NCI-H2196 (cell line): ENCODE measurements around the gene ATP2A3.

Experiments
- DNase-seq: peaks from one replicate; lab custom pipeline; 2025; ENCODE audit not compliant: unreplicated experiment; lab: John Stamatoyannopoulos, UW

Gene ATP2A3

DNA sequence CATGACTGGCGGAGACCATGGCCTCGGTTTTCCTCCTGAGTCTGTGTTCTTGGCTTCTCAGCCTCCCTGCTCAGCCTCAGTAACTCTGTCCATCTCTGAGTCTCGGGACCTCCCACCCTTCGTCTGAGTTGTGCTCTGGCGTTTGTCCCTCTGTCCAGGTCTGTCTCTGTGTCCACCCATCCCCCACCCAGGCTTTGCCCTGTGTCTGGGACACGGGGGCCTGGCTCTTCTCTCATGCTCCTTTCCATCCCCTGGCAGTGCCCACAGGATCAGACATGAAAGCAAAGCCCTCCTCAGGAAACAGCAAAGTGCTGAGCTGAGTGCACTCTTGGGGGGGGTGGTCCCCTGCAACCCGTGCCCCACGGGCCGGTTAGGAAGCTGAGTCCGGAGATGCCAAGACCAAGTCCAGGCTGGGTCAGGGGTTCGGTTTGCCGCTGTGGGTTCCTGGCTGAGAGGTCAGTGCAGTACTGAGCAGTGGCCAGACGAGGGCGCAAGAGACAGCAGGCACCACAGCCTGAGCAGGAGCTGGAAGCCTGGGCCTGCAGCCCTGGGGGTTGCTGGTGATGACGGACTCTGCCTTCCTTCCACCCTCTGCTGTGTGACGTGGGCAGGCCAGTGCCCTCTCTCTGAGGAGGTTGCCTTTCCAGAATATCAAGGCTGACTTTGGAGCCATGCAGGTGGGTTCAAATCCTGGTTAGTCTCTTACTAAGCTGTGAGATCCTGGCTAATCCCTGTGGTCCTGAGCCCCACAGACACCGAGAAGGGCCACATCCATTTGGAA, 50.5 kb downstream of the ATP2A3 start:
- peak; percentile 50 for DNase-seq

DNA sequence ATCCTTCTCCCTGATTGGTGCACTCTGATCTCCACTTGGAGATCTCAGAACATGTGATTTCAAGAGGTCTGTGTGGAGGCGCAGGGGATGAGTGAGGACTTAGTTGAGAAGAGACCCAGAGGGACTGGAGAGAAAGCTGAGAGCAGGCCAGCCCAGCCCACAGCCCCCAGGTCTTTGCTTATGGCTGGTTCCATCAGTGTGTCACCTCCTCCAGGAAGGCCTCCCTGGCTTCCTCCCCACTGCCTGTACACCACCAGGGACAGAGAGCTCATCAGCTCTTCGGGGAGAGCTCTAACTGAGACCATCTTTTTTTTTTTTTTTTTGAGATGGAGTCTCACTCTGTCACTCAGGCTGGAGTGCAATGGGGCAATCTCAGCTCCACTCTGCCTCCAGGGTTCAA, 51.4 kb downstream of the ATP2A3 start:
- DNase-seq, result no peak

DNA sequence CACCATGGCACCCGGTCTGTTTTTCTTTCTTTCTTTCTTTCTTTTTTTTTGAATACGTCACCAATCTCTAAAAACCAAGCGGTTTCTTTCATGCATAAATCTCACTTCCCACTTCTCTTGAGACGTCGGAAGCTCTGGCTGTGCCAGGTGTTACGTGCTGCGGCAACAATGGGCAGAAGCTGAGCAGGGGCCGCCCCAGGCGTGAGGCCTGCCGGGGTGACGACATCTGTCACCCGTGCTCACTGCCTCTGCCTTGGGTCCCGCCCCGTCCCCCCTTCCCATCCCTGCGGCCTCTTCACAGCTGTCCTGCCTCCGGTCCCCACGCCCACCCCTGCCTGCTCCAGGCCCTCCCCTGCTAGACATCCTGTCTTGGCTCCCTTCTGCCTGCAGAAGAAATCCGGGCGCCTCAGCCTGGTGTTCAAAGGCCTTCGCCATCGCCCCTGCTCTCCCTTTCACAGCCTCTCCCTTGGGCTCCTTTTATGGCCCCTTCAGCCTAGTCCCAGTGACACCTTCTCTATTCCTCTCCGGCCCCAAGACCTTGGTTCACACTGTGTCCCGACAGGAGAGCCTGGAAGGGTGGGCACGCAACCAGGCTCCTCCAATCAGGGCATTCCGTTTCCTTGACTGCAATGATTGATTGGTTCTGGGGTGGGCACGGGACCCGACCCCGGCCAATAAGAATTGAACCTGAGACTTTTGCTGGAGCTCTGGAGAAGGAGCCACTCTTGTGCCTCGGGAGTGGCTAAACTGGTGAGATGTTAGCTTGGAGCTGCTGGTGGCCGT, 52.8 kb downstream of the ATP2A3 start:
- no peak for DNase-seq

DNA sequence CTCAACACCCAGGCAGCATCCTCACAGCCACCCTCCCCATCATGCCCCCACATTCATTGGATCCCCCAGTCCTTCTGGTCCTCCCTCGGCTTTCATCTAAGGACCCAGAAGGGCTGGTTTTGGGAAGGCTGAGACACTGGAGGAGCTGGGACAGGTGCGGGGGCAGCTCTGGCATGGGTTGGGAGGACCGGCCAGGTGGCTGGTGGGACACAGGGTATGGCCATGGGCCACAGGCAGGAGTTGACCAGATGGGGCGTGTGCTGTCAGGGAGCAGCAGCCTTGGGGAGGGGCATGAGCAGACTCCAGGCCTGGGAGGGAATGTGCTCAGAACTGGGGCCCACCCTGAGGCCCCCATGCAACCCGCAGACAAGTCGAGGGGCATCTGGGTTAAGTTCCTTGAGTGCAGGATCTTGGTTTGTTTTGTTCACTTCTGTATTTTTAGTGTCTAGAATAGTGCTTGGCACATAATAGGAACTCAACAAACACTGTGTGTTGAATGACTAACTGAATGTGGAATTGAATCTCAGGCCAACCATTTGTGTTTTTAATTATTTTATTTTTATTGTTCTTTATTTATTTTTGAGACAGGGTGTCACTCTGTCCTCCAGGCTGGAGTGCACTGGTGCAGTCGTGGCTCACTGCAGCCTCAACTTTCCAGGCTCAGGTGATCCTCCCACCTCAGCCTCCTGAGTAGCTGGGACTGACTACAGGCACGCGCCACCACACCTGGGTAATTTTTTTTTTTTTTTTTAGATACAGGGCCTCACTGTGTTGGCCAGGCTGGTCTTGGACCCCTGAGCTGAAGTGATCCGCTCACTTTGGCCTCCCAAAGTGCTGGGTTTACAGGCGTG, 53.6 kb downstream of the ATP2A3 start:
- no peak for DNase-seq

DNA sequence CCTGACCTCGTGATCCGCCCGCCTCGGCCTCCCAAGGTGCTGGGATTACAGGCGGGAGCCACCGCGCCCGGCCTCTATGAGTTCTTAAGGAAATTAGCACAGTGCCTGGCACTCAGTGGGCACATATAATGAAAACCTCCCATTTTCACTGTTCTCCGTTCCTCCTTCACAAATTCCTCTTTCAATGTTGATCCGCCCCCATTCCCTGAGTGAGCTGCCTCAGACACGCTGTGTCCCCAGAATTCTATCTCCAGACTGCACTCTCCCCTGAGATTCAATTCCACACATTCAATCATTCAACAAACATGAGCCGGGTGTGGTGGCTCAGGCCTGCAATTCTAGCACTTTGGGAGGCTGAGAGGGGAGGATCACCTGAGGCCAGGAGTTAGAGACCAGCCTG, 55.0 kb downstream of the ATP2A3 start:
- no peak for DNase-seq

DNA sequence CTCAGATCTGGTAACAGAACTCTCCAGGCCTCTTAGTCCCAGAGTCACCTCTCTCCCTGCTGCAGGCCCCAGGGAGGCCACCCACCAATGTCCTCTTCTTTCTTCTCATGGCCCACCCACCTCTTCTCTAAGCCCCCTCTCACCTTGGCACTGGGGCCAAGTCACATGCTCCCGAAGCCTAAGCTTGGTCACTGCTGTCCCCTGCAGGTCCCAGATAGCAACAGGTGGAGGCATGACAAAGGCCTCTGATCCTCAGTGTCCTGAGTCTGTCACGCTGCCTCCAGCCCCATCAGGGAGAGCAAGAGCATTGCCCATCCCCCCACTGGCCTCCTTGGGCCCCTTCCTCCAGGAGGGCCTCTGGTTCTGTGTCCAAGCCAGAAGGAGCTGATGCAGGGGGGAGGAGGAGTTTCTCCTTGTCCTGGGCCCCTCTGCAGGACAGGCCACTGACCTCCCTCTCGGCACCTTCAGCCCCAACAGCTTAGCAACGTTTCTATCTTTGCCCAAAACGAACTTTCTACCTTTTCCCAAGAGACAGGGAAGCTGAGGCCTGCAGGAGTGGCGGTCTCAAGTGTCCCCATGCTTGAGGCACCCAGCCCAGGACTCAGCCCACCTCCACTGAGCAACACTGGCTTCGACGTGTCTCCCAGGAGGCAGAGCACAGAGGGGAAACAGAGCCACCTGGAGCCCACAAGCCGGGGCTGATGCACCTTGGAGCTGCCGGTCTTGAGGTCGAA, 56.6 kb downstream of the ATP2A3 start:
- no peak for DNase-seq

DNA sequence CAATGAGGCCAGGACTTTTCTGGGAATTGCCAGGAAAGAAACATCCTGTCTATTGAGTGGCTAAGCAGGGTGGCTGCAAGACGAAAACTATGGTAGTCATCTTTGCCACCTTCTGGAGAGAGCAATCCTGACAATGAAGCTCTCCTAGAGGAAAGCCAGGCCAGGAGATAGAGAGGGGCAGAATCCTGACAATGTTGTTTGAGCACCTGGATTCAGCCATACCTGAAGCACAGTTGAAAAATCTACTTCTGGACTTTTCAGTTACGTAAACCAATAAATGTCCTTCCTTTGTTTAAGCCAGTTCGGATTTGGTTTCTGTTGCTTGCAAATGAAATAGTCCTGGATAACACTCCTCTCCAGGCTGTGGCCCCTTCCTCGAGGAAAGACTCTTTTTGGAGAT, 57.4 kb downstream of the ATP2A3 start:
- no peak for DNase-seq

DNA sequence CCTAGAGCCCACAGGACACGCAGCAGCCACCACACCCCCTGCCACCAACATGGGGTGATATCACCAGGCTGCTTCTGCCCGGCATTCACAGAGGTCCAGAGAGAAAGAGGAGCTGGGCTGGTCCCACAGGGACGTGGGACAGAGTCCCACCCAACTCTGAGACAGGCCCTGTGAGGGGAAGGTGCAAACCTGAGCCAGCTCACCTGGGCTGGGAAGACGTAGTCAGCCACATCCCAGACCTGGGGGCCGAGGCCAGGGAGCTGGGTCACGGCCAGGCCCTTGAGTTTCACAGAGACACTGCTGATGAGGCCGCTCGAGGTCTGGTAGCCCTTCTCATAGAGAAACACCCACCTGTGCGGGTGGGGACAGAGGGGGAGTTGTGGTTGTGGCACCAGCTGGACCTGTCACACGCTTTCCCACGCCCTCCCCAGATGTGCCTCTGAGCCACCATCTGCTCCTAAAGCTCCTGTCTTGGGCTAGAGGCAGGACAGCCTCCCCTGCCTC, 59.2 kb downstream of the ATP2A3 start:
- no peak for DNase-seq

DNA sequence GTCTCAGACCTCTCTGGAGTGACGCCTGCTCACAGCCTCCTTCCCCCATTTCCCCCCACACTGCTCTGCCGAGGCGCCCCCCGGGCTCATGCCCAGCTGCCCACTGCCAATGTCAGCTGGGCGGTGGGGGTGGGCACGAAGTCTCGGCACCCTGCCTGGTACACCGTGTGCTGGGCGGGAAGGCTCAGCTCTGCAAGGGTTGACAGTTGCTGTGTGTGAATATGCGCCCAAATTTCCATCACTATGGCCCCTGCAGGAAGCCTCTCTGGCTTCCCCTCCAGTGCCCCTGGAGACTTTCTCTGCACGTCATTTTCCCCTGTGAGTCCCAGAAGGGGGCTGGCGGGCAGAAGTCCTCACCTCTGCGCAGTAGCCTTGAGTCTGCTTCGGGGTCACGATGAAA, 59.7 kb downstream of the ATP2A3 start:
- DNase-seq, result no peak

DNA sequence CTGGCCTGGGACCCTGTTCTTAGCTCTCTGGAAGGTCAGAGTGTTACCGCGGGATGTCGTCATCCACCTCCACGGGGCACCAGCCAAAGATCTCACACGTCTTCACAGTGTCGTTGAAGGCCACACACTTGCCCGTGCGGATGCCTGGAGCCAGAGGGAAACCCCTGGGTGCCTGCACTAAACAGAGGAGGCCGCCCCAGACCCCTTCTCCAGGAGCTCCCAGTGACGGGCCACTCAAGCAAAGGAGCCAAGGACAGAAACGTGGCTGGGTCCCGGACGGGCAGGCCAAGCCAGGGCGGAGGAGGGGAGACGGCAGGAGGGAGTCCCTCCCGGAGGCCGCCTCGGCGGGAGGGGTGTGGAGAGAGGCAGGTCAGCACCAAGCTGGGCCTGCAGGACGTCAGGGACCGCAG, 60.4 kb downstream of the ATP2A3 start:
- DNase-seq, result no peak

DNA sequence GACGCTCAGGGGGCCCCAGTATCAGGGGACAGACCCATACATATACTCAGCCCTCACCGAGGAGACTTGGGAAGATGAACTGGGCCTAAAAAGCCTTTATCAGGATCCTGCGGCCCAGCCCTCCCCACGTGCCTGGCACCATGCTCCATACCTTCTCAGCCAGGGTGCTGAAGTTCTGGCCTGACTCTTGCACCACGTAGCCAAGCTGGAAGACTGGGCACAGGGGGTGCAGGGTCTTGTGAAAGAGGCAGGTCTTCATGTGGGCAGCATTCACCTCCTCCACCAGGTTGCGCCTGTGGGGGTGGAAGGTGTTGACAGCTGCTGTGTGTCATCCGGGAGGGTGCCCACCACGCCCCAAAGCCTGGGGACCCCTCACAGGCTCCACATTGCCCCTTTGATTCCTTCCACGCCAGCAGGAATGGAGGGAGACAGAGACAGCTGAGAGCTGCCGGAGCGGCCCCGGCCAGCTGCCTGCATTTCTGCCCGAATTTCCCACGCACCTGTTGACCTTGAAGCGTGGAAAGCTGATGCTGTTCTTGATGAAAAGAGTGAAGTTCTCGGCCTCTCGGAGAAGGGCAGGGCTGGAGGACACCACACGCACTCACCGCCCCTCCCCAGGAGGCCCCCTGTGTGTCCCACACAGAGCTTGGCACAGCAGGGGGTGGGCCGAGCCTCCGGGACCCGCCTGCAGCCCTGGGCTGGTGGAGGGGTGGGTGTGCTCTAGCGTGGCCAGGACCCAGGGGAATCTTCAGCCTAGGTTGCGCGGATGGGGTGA, 61.0 kb downstream of the ATP2A3 start:
- no peak for DNase-seq

DNA sequence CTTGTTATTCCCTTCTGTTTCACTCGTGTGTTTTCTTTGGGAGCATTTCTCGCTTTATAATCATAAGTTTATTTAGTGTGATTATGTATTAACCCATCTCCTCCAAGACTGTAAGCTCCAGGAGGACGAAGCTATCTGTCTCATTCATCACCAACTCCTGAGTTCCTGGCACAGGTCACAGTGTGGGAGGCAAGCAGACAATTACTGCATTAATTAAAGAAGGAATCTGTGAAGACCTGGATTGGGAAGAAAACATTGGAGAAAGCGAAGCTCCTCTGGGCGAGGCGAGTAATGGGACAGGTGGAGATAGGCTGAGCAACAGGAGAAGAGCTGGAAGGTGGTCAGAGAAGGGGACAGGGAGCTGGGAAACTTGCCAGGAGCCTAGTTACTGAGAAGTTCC, 63.6 kb downstream of the ATP2A3 start:
- DNase-seq, result no peak

DNA sequence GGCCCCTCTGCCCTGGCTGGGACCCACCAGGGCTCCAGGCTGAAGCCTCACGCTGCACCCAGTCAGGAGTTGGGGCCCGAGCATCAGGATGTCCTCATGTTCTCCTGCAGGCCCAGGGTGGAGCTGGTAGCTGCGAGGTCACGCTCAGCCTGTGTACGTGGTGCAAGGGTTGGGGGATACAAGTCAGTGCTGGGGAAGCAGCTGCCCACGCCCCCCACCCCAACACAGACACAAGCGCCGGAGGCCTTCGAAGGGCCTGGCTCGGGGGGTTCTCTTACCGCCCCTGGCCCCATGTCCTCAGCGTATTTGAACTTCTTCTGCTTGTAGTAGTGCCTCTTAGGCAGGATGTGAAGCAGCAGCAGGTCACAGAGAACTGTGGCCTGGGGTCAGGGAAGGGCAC, 66.5 kb downstream of the ATP2A3 start:
- no peak for DNase-seq

DNA sequence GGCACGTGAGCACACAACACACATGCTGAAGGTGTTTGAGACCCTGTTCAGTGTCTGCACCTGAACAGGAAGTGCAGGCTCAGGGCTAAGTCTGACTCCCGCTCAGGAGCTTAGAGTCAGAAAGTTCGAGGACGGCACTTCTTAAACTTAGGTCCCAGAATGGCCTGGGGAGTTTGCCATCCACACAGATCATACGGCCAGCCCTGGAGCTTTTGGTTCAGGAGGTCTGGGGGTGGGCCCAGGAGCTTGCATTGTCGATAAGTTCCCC, 67.3 kb downstream of the ATP2A3 start:
- DNase-seq, result no peak

DNA sequence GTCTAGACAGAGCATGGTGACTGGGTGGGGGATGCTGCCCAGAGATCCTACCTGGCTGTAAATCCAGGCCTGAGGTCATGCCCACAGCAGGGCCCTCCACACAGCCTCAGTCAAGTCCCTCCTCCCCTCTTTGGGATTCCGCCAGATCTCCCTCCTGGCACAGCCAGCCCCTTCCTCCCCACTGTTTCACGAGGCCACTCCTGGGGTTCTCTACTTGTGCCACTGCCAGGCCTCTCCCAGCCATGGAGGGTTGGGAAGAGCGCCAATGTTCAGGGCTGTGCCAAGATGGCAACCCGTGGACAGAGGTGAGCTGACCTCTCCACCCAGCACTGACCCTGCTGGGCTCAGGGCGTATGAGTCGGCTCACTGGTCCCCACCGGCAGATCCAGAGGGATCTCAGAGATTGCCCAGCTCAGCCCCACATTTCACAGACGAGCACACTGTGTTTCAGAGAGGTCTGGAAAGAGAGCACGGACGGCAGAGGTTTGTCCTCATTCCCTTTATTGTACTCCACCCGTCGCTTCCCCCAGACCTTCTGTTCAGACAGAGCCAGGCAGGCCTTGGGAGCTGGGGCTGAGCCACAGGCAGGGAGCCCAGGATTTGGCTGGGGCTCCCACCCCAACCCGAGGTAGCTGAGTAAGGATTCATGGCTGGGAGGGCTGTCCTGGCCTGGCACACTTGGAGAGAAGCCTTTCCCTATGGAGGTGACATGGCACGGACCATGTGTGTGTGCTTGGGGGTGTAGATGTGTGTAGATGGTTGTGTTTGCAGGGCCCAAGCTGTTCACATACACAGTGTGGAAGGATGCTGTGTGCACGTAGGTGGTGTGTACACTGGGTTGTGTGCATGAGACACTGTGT, 67.9 kb downstream of the ATP2A3 start:
- DNase-seq, result peak; percentile 8

DNA sequence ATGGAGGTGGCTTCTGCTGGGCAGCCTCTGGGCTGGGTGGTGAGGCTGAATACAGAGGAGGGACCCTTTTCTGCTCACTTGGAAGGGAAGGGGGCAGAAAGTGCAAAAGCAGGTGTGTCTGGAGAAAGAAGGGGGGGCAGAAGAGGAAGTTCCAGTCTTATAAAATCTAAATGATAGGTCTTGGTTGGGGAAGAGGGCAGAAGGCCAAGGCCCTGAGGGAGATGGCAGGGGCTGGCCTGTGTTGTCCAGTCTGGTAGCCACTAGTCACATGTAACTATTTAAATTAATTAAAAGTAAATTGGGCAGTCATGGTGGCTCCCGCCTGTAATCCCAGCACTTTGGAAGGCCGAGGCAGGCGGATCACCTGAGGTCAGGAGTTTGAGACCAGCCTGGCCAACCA, 68.9 kb downstream of the ATP2A3 start:
- no peak for DNase-seq

DNA sequence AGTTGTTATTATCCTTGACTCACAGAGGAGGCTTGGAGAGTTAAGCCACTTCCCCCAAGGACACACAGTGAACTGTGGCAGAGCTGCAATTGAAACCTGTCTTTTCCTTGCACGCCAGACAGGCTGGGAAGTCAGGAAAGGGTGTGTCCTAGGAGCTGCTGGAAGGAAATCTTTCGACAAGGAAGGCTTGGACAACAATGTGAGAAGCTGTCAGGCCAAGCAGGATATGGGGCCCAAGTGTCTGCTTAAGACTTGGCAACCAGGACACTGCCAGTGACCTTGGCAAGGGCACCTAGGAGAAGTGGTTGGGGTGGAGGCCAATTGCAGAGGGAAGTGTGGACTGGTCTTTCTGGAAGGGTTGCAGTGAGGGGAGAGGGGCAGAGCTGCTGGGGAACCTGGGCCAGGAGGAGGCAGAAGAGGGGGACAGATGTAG, 69.3 kb downstream of the ATP2A3 start:
- no peak for DNase-seq

DNA sequence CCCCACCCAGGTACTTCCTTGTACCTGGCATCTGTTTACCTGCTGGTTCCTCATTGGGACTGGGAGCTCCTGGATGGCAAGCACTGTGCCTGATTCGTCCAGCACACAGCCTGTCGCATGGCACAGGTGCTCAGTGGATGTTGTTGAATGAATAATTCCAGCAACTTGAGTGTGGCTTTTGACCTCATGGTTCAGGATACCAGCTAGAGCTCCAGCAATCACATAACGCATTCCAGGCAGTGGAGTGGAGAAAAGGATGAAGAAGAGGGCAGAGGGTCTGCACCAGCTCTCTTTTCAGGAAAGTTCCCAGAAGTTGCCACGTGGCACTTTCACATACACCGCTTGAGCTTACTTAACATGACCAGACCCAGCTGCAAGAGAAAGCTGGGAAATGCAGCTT, 70.0 kb downstream of the ATP2A3 start:
- DNase-seq, result no peak

DNA sequence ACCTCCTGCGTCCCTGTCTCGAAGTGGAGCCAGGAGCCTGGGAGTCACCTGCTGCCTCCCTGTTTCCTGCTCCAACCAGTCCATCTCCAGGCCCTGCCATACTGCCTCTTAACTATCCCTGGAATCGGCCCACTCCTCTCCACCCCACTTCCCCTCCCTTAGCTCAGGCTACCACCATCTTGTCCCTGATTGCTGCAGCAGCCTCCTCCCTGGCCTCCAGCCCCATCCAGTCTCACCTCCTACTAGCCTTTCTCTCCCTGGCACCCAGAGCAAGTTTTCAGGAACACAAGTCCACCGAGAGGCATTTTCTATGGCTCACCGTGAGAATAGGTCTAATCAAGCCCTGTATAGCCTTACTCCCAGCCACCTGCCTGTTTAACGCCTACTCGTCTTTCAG, 70.5 kb downstream of the ATP2A3 start:
- DNase-seq, result no peak
